ENCODE measurements around the gene ZBTB5.
"Not testable (repeated sequence)": the region's sequence is repeated elsewhere in the genome, so short reads cannot be mapped to it uniquely, and the experiment has no call there.

ZBTB5 gene

DNA sequence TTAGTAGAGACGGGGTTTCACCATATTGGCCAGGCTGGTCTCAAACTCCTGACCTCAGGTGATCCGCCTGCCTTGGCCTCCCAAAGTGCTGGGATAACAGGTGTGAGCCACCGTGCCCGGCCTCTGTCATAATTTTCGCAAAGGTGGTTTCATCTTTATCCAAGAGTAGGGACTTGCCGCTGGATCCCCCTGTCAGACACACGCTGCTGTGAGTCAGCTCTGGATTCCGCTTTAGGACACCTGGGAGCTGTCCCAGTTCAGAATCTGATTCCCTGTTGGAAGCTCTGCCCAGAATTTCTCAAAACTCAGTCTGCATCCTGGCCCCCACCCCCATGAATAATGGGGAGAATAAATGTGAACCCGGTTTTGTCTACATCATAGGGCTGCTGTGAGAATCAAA lies 60.7 kb downstream of the ZBTB5 start:
- no peaks in the 10 kb centered on the region for H3K79me2 ChIP-seq
- no peak overlapping the region for H3K4me3 ChIP-seq (ENCODE audit: low read depth, low read length)
- H3K4me2 ChIP-seq (ENCODE audit: low read length) = no peak overlapping the region
- H3K9me3 ChIP-seq (ENCODE audit: control insufficient read depth, low read length) = no peaks in the 10 kb centered on the region
- TF ChIP-seq CTCF (IDR thresholded peaks at IDR 0.05) = no peak
- H3K4me1 ChIP-seq = no peaks in the 10 kb centered on the region
- H3K9ac ChIP-seq = no peak overlapping the region
- no peaks in the 10 kb centered on the region for H3K36me3 ChIP-seq (ENCODE audit: control insufficient read depth, insufficient read depth, low read length)
- H3K27ac ChIP-seq = no peak overlapping the region
- no peaks in the 10 kb centered on the region for H3K27me3 ChIP-seq (ENCODE audit: control insufficient read depth, insufficient read depth, low read length)
- H2AFZ ChIP-seq = no peak overlapping the region

- Histone ChIP-seq H2AFZ (no peak overlapping the region), H3K9ac (no peak overlapping the region), H3K27me3 (ENCODE audit: control insufficient read depth, insufficient read depth, low read length) (no peaks in the 10 kb centered on the region), H3K9me3 (ENCODE audit: control insufficient read depth, low read length) (no peaks in the 10 kb centered on the region), H3K4me3 (ENCODE audit: low read depth, low read length) (no peak overlapping the region), H3K27ac (no peak overlapping the region), H3K4me1 (no peaks in the 10 kb centered on the region), H3K79me2 (no peaks in the 10 kb centered on the region), H3K4me2 (ENCODE audit: low read length) (no peak overlapping the region), H3K36me3 (ENCODE audit: control insufficient read depth, insufficient read depth, low read length) (no peaks in the 10 kb centered on the region)
- TF ChIP-seq CTCF (IDR thresholded peaks at IDR 0.05) = no peak
Measured at GRCh38 chr9:37399336-37399735, 65.9 kb downstream of the ZBTB5 start.

DNA sequence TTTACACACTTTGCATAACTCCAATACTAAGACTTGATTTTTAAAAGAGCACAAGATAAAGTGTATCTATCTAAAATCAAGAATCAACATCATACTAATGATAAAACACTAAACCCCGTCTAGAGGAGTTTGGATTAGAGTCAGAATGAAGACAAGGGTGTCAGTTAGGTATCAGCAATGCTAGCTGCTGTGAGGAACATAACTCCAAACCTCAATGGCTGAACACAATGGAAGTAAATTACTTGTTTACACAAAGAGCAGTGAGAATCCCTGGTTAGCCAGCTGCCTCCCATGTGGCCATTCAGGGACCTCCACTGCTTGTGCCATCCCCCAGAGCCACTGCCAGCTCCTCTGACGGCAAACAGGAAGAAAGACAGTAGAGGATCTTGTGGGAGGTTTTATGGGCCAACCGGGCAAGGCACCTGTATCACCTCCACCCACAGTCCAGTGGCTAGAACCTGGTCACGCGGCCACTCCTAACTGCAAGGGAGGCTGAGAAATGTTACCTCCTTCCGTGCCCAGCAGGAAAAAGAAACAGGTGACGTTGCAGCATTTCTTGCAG lies 66.7 kb downstream of the ZBTB5 start:
- Histone ChIP-seq H3K79me2 (no peaks in the 10 kb centered on the region), H2AFZ (no peak overlapping the region), H3K4me3 (ENCODE audit: low read depth, low read length) (no peak overlapping the region), H3K4me2 (ENCODE audit: low read length) (no peak overlapping the region), H3K27ac (no peak overlapping the region), H3K27me3 (ENCODE audit: control insufficient read depth, insufficient read depth, low read length) (no peaks in the 10 kb centered on the region), H3K4me1 (no peaks in the 10 kb centered on the region), H3K9ac (no peak overlapping the region), H3K9me3 (ENCODE audit: control insufficient read depth, low read length) (no peaks in the 10 kb centered on the region), H3K36me3 (ENCODE audit: control insufficient read depth, insufficient read depth, low read length) (no peaks in the 10 kb centered on the region)
- TF ChIP-seq CTCF (IDR thresholded peaks at IDR 0.05) = no peak

DNA sequence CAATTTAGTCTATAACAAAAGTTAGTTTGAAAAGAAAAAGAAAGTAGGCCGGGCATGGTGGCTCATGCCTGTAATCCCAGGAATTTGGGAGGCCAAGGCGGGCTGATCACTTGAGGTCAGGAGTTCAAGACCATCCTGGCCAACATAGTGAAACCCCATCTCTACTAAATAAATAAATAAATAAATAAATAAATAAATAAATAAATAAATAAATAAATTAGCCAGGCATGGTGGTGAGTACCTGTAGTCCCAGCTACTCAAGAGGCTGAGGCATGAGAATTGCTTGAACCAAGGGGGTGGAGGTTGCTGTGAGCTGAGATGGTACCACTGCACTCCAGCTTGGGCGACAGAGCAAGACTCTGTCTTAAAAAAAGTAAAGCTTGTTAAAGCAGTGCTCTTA lies 67.3 kb downstream of the ZBTB5 start:
- not testable (repeated sequence) for H3K79me2 ChIP-seq; H3K9ac ChIP-seq; H3K27ac ChIP-seq; H3K4me3 ChIP-seq (ENCODE audit: low read depth, low read length); H3K4me2 ChIP-seq (ENCODE audit: low read length); H3K36me3 ChIP-seq (ENCODE audit: control insufficient read depth, insufficient read depth, low read length); H3K4me1 ChIP-seq; H3K9me3 ChIP-seq (ENCODE audit: control insufficient read depth, low read length); H3K27me3 ChIP-seq (ENCODE audit: control insufficient read depth, insufficient read depth, low read length); H2AFZ ChIP-seq

GRCh38 chr9:37395663-37396062 lies 69.6 kb downstream of the ZBTB5 start:
- Histone ChIP-seq H3K4me1 (no peaks in the 10 kb centered on the region), H3K4me2 (ENCODE audit: low read length) (no peak overlapping the region), H3K4me3 (ENCODE audit: low read depth, low read length) (no peak overlapping the region), H3K27me3 (ENCODE audit: control insufficient read depth, insufficient read depth, low read length) (no peaks in the 10 kb centered on the region), H3K9ac (no peak overlapping the region), H3K27ac (no peak overlapping the region), H3K9me3 (ENCODE audit: control insufficient read depth, low read length) (no peaks in the 10 kb centered on the region), H3K36me3 (ENCODE audit: control insufficient read depth, insufficient read depth, low read length) (no peaks in the 10 kb centered on the region), H2AFZ (no peak overlapping the region), H3K79me2 (no peaks in the 10 kb centered on the region)
- TF ChIP-seq CTCF (IDR thresholded peaks at IDR 0.05) = no peak

All from parathyroid adenoma (tissue), 2 donors.